ENCODE results near the gene METTL14.

- TF ChIP-seq CTCF (IDR thresholded peaks at IDR 0.05) (no peak), POLR2A (IDR thresholded peaks at IDR 0.05) (no peak)
Measured at GRCh38 chr4:118716304-118716703, 31.1 kb downstream of the METTL14 start.
